GM19395 (cell line): ENCODE measurements around the gene OR2H1.

ENCODE experiments used
- ATAC-seq: cut with Tn5 transposase; IDR thresholded peaks from one replicate; pipeline ENCODE4 v1.9.1; 2021; ENCODE audit warnings: mild to moderate bottlenecking, moderate library complexity; ENCODE audit not compliant: unreplicated experiment

The OR2H1 gene

GRCh38 chr6:29483186-29483585 lies 26.2 kb downstream of the OR2H1 start:
- ATAC-seq: no peak

- no peak for ATAC-seq
Observed at GRCh38 chr6:29483735-29484134, 26.8 kb downstream of the OR2H1 start.

GRCh38 chr6:29486577-29486976 lies 29.6 kb downstream of the OR2H1 start:
- ATAC-seq: no peak

GRCh38 chr6:29487131-29487530 lies 30.2 kb downstream of the OR2H1 start:
- no peak for ATAC-seq

- ATAC-seq: no peak
Observed at GRCh38 chr6:29487660-29488059, 30.7 kb downstream of the OR2H1 start, which contains the start of gene MAS1L. MAS1L (minus strand) TSS chr6:29487956; CDS start chr6:29487902, 54 bp downstream.

- no peak for ATAC-seq
Observed at GRCh38 chr6:29488874-29489273, 31.9 kb downstream of the OR2H1 start.

GRCh38 chr6:29489286-29489685 lies 32.3 kb downstream of the OR2H1 start:
- ATAC-seq: no peak

- ATAC-seq: no peak
Observed at GRCh38 chr6:29490055-29490454, 33.1 kb downstream of the OR2H1 start.

GRCh38 chr6:29490552-29490951 lies 33.6 kb downstream of the OR2H1 start:
- no peak for ATAC-seq

- ATAC-seq: no peak
Observed at GRCh38 chr6:29491574-29491973, 34.6 kb downstream of the OR2H1 start.

- ATAC-seq: no peak
Observed at GRCh38 chr6:29493261-29493660, 36.3 kb downstream of the OR2H1 start.

- no peak for ATAC-seq
Observed at GRCh38 chr6:29494131-29494530, 37.2 kb downstream of the OR2H1 start.

GRCh38 chr6:29495571-29495970 lies 38.6 kb downstream of the OR2H1 start:
- ATAC-seq: no peak

- ATAC-seq: no peak
Observed at GRCh38 chr6:29496961-29497360, 40.0 kb downstream of the OR2H1 start.

- no peak for ATAC-seq
Observed at GRCh38 chr6:29499704-29500103, 42.7 kb downstream of the OR2H1 start.

GRCh38 chr6:29500594-29500993 lies 43.6 kb downstream of the OR2H1 start:
- ATAC-seq: no peak

- no peak for ATAC-seq
Observed at GRCh38 chr6:29501106-29501505, 44.2 kb downstream of the OR2H1 start.

- no peak for ATAC-seq
Observed at GRCh38 chr6:29502181-29502580, 45.2 kb downstream of the OR2H1 start.

- ATAC-seq: no peak
Observed at GRCh38 chr6:29502597-29502996, 45.6 kb downstream of the OR2H1 start.

- ATAC-seq: no peak
Observed at GRCh38 chr6:29504961-29505360, 48.0 kb downstream of the OR2H1 start.

- no peak for ATAC-seq
Observed at GRCh38 chr6:29505808-29506207, 48.9 kb downstream of the OR2H1 start.

- no peak for ATAC-seq
Observed at GRCh38 chr6:29506446-29507067, 49.6 kb downstream of the OR2H1 start.

GRCh38 chr6:29507319-29507718 lies 50.4 kb downstream of the OR2H1 start:
- no peak for ATAC-seq
